Liver (tissue), 9 donors: ENCODE measurements around the gene TBL1XR1. TPM values are rescaled to one million over a fixed set of nuclear protein-coding genes. Genes with fewer than 3 reads are reported as not detected.

ENCODE experiments used
- DNase-seq: peaks from one replicate; pipeline ENCODE4 v3.0.0-alpha.2; 2017; ENCODE audit warnings: low spot score
- H3K27ac ChIP-seq, 2 donors: one replicate each; pipeline ENCODE4 v1.7.0; 2013; ENCODE audit warnings: inconsistent platforms in 2 of 2, low read length in 2 of 2, control low read depth in 1 of 2, low read depth in 1 of 2, mild to moderate bottlenecking in 1 of 2
- H3K27me3 ChIP-seq, 4 donors: one replicate each; pipeline versions ENCODE4 v1.6.1 to v1.7.0; 2013; ENCODE audit warnings: low read length in 3 of 4, inconsistent platforms in 1 of 4, mild to moderate bottlenecking in 1 of 4, moderate library complexity in 1 of 4; ENCODE audit not compliant: control insufficient read depth in 4 of 4, insufficient read depth in 4 of 4
- H3K36me3 ChIP-seq, 4 donors: one replicate each; pipeline versions ENCODE4 v1.6.1 to v1.7.0; 2013; ENCODE audit warnings: low read length in 3 of 4, mild to moderate bottlenecking in 3 of 4, low read depth in 1 of 4, moderate library complexity in 1 of 4; ENCODE audit not compliant: control insufficient read depth in 4 of 4, insufficient read depth in 3 of 4
- H3K4me1 ChIP-seq, 4 donors: one replicate each; pipeline versions ENCODE4 v1.6.1 to v1.7.0; 2013; ENCODE audit warnings: low read length in 3 of 4, mild to moderate bottlenecking in 3 of 4, moderate library complexity in 1 of 4; ENCODE audit not compliant: control insufficient read depth in 4 of 4, insufficient read depth in 4 of 4
- H3K4me3 ChIP-seq, 3 donors: one replicate each; pipeline versions ENCODE4 v1.6.1 to v1.7.0; 2013; ENCODE audit warnings: low read length in 3 of 3, control low read depth in 1 of 3, low read depth in 1 of 3, mild to moderate bottlenecking in 1 of 3
- H3K9ac ChIP-seq, 2 donors: one replicate each; pipeline ENCODE4 v1.7.0; 2013; ENCODE audit warnings: low read length in 2 of 2, mild to moderate bottlenecking in 2 of 2, moderate library complexity in 2 of 2, control low read depth in 1 of 2, low read depth in 1 of 2
- H3K9me3 ChIP-seq, 4 donors: one replicate each; pipeline versions ENCODE4 v1.6.1 to v1.7.0; 2013; ENCODE audit warnings: low read length in 3 of 4; ENCODE audit not compliant: control insufficient read depth in 4 of 4
- ATF3 ChIP-seq: IDR thresholded peaks from 2 replicates; pipeline ENCODE4 v1.6.1; 2016; ENCODE audit warnings: antibody characterized with exemption
- EGR1 ChIP-seq, 2 donors: IDR thresholded peaks; 2 replicates each; pipeline ENCODE4 v1.6.1; 2016 to 2018; ENCODE audit warnings: antibody characterized with exemption in 2 of 2, low read depth in 2 of 2
- FOXA1 ChIP-seq: IDR thresholded peaks from 2 replicates; pipeline ENCODE4 v1.6.1; 2016; ENCODE audit warnings: antibody characterized with exemption
- FOXA2 ChIP-seq: IDR thresholded peaks from 2 replicates; pipeline ENCODE4 v1.6.1; 2016; ENCODE audit warnings: antibody characterized with exemption
- GABPA ChIP-seq, 2 donors: IDR thresholded peaks in 1 of 2; conservative IDR thresholded peaks in 1 of 2; 2 replicates each; pipeline ENCODE4 v1.6.1; 2016; ENCODE audit warnings: antibody characterized with exemption in 2 of 2, mild to moderate bottlenecking in 1 of 2, moderate library complexity in 1 of 2
- HNF4A ChIP-seq, 2 donors: conservative IDR thresholded peaks; 2 replicates each; pipeline ENCODE4 v1.6.1; 2016; ENCODE audit warnings: antibody characterized with exemption in 2 of 2, mild to moderate bottlenecking in 2 of 2
- HNF4G ChIP-seq: IDR thresholded peaks from 2 replicates; pipeline ENCODE4 v1.6.1; 2016; ENCODE audit warnings: antibody characterized with exemption
- JUND ChIP-seq, 2 donors: IDR thresholded peaks; 2 replicates each; pipeline ENCODE4 v1.6.1; 2016; ENCODE audit warnings: antibody characterized with exemption in 2 of 2
- MAX ChIP-seq: IDR thresholded peaks from 2 replicates; pipeline ENCODE4 v1.6.1; 2016; ENCODE audit warnings: antibody characterized with exemption
- NR2F2 ChIP-seq: IDR thresholded peaks from 2 replicates; pipeline ENCODE4 v1.6.1; 2016; ENCODE audit warnings: antibody characterized with exemption
- RAD21 ChIP-seq, 2 donors: IDR thresholded peaks; 2 replicates each; pipeline ENCODE4 v1.6.1; 2016; ENCODE audit warnings: antibody characterized with exemption in 2 of 2, mild to moderate bottlenecking in 2 of 2
- REST ChIP-seq: IDR thresholded peaks from 2 replicates; pipeline ENCODE4 v1.6.1; 2016; ENCODE audit warnings: antibody characterized with exemption, mild to moderate bottlenecking
- RXRA ChIP-seq, 2 donors: IDR thresholded peaks; 2 replicates each; pipeline ENCODE4 v1.6.1; 2017 to 2018; ENCODE audit warnings: antibody characterized with exemption in 2 of 2, mild to moderate bottlenecking in 1 of 2
- SP1 ChIP-seq: IDR thresholded peaks from 2 replicates; pipeline ENCODE4 v1.6.1; 2018; ENCODE audit warnings: antibody characterized with exemption, mild to moderate bottlenecking
- TAF1 ChIP-seq: conservative IDR thresholded peaks from 2 replicates; pipeline ENCODE4 v1.6.1; 2016; ENCODE audit warnings: antibody characterized with exemption, mild to moderate bottlenecking
- YY1 ChIP-seq: IDR thresholded peaks from 2 replicates; pipeline ENCODE4 v1.6.1; 2016; ENCODE audit warnings: antibody characterized with exemption, mild to moderate bottlenecking
- WGBS: extraction: QIAGEN DNeasy Blood & Tissue Kit; methylation state at CpG from one replicate; pipeline ENCODE4 v1.1.7; 2013; 5-methylcytosine and 5-hydroxymethylcytosine counted together
- polyA plus RNA-seq, 2 donors: library from polyadenylated mRNA; stranded (reverse) in 1 of 2; unstranded in 1 of 2; fragments of 200-250 nt in 1 of 2; fragments of >200 nt in 1 of 2; fragmentation: Nextera tagmentation in 1 of 2; extraction: Ambion mirVana in 1 of 2; gene quantifications; one replicate each; pipeline versions ENCODE4 v1.2.1 to v1.2.3, GENCODE V29; 2013 to 2015
- total RNA-seq, 2 donors: library from RNA; depleted of rRNA; stranded (reverse); fragments of >200 nt; gene quantifications; one replicate each; pipeline ENCODE4 v1.2.3, GENCODE V29; 2014
- donor health status: healthy.
- donor health status: healthy.
- donor health status: healthy.
- donor health status: healthy.
- donor health status: healthy.

TBL1XR1 gene
- total and polyA plus RNA-seq, 4 donors = 10.3 to 65.9 (median 33.2) TPM

- WGBS = 88% methylated on average over 10 of the region's 10 CpGs
- Histone ChIP-seq H3K9ac (no peak overlapping the region), H3K4me1 (peaks cover 0 to 5% (median under 1%) of the 10 kb centered on the region in 4 donors), H3K4me3 (no peak overlapping the region), H3K9me3 (no peaks in the 10 kb centered on the region), H3K27me3 (no peaks in the 10 kb centered on the region), H3K36me3 (no peaks in the 10 kb centered on the region), H3K27ac (no peak overlapping the region)
- DNase-seq = no peak
- TF ChIP-seq HNF4A (conservative IDR thresholded peaks at IDR 0.05) (peak; percentile 52), SP1 (no peak), FOXA1 (no peak), REST (no peak), GABPA (IDR thresholded peaks at IDR 0.05 in 1 of 2, conservative IDR thresholded peaks at IDR 0.05 in 1 of 2) (no peak), FOXA2 (no peak)
These were observed 61.3 kb downstream of the TBL1XR1 start for GRCh38 chr3:177135841-177136492.

- no peak for DNase-seq
- Histone ChIP-seq H3K4me1 (peaks cover 0 to 5% (median under 1%) of the 10 kb centered on the region in 4 donors), H3K9me3 (no peaks in the 10 kb centered on the region), H3K36me3 (no peaks in the 10 kb centered on the region), H3K4me3 (no peak overlapping the region), H3K27me3 (no peaks in the 10 kb centered on the region), H3K27ac (no peak overlapping the region), H3K9ac (no peak overlapping the region)
- WGBS = 91% methylated on average over 8 of the region's 8 CpGs
- no peak for TF ChIP-seq HNF4A (conservative IDR thresholded peaks at IDR 0.05)
These were observed 62.5 kb downstream of the TBL1XR1 start for GRCh38 chr3:177134816-177135210.

GRCh38 chr3:177133860-177134815, 63.1 kb downstream of the TBL1XR1 start:
- no peaks in the 10 kb centered on the region for H3K36me3 ChIP-seq
- H3K4me3 ChIP-seq = no peak overlapping the region
- H3K27me3 ChIP-seq = no peaks in the 10 kb centered on the region
- H3K9ac ChIP-seq = no peak overlapping the region
- WGBS = 80% methylated on average over 8 of the region's 8 CpGs
- H3K27ac ChIP-seq = no peak overlapping the region
- H3K4me1 ChIP-seq = peaks cover 0 to 5% (median under 1%) of the 10 kb centered on the region in 4 donors
- H3K9me3 ChIP-seq = no peaks in the 10 kb centered on the region
- DNase-seq = no peak
- TF ChIP-seq RAD21 (IDR thresholded peaks at IDR 0.05) (no peak), NR2F2 (no peak), HNF4G (no peak), EGR1 (IDR thresholded peaks at IDR 0.05; ENCODE audit: low read depth in 2 of 2) (no peak), REST (no peak), MAX (no peak), JUND (IDR thresholded peaks at IDR 0.05) (no peak), TAF1 (no peak), ATF3 (no peak), YY1 (no peak), FOXA2 (no peak), GABPA (IDR thresholded peaks at IDR 0.05 in 1 of 2, conservative IDR thresholded peaks at IDR 0.05 in 1 of 2) (no peak), RXRA (IDR thresholded peaks at IDR 0.05) (no peak), FOXA1 (no peak)
